RCC 7860 (cell line): ENCODE data around the gene MR1.

Experiments used
- DNase-seq: peaks from one replicate; pipeline ENCODE4 v3.0.0-alpha.2; 2015; ENCODE audit warnings: low spot score
- FAIRE-seq: peaks from 2 replicates; lab custom pipeline; 2012; peaks lifted over from hg19 to GRCh38; lab: Jason Lieb, UNC

MR1 gene

DNA sequence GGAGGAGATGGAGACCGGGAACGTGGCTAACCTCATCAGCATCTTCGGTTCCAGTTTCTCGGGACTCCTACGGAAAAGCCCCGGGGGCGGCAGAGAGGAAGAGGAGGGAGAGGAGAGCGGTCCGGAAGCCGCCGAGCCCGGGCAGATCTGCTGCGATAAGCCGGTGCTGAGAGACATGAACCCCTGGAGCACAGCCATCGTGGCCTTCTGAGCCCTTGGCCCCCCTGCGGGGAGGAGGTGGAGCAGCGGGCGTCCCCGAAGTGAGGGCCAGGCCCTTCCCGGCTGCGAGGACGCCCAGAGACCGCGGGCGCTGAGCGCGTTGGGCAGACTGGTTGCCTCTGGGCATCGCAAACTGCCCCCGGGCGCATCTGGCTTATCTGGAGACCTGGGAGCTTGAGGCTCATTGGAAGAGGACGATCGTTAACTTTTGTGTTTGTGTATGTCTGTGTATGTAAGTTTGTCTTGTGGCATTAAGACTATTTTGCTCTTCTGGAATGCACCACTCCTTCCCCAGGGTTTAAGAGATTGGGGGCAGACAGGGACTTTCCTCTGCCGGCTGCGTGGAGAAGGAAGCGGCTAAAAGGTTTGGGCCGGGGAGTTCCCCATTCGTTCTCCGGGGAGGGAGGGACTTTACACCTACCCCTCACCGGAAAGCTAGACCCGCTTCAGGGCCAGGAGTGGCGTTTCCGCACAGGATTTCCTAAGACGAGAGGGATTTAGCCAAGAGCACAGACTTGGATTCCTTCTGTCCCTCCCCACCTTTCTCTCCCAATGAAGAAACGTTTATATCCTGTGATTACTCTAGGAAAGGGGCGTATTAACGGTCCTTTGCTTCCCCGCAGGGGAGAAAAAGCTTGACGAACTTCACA is 56.1 kb downstream of the MR1 start:
- DNase-seq = peak; percentile 44
- FAIRE-seq = no peak

DNA sequence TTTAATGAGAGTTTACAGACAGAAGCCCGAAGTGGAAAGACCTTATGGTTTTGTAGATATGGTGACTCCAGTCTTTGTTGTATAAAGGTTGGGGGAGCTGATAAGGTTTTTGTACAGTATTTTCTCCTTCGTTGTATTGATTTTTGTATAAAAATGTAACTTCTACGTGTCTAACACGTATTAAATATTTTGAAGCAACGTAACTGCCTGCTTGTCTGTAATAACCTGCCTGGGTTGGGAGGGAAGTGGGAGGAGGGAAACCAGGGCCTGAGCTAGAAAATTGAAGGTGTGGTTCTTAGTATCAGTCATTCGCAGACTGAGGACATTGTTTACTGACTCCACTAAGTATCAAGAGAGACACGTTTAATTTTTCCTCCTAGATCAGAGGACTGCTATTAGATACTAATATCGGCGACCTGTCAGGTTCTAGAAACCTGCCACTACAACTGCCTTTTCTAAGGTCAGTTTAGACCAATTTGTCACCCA is 56.9 kb downstream of the MR1 start:
- DNase-seq (no peak), FAIRE-seq (no peak)

DNA sequence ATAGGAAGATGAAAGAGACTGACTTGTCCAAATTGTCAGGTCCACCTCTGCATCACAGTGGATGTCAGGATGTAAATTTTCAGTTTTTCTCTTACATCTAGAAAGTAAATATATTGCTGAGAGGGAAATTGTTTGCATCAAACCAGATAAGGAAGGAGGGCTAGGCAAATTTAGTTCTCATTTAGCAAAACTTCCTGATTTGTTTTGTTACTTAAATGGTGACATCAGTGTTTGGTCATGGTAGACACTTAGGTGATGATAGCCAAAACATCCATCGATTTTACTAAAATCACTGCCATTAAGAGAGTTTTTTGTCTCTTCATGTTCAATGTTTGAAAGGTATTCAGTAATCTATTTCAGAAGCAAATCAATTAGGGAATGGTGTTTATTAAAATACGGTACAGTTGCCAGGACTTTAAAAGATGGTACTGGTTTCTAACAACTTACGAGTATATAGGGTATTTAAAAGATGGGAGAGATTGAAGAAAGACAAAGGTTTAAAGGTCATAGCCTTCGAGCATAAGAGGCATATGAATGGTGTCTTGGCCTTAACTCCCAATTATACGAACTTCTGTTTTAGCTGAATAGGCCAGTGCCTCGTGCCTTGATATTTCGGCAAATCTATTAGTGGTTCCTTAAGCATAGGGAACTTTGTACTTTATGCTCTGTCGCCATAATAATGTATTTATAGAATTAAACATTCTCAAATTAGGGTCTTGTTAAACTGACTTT is 57.7 kb downstream of the MR1 start:
- DNase-seq (no peak), FAIRE-seq (no peak)

DNA sequence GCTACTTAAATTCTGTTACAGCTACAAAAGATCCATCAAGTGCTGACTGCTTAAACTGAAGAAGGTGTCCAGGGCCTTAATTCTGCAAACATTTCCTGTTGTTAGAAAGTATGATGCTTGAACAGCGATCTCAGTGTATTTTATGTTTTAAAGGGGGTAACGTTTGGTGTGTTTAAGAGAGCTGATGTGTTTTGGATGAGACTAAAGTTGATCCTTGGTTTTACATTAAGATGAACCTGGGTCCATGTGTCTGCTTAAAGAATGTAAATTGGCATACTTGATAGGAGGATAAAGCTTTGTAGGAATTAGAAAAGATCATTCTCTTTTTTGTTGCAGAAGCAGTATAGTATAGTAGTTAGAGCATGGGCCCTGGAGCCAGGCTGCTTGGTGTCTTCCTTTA is 58.3 kb downstream of the MR1 start:
- DNase-seq (no peak), FAIRE-seq (no peak)

DNA sequence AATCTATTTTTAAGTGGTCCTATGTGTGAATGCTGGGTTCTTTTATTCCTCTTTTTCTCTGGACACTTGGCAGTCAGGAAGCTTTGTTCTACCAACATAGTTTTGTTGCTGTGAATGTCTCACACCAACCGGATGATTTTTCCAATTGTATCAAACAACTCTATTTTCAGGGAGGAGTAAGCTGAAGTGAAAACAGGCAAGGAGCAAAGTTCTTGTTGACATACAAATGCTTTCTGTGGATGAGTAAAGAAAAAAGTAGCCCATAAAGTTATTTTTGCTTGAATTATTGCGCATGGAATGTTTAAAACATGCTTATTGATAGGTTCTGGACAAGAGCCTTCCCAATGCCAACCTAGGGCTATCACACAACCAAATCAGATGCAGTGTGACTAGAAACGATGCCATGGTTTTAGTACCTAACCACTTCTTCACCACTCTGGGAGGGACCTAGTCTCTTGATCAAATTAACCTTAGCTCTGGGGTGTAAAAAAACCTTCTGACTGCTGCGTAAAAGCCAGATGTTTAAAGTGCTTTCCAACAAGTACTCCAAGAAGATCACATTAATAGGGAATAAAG is 59.2 kb downstream of the MR1 start:
- FAIRE-seq (no peak), DNase-seq (no peak)

DNA sequence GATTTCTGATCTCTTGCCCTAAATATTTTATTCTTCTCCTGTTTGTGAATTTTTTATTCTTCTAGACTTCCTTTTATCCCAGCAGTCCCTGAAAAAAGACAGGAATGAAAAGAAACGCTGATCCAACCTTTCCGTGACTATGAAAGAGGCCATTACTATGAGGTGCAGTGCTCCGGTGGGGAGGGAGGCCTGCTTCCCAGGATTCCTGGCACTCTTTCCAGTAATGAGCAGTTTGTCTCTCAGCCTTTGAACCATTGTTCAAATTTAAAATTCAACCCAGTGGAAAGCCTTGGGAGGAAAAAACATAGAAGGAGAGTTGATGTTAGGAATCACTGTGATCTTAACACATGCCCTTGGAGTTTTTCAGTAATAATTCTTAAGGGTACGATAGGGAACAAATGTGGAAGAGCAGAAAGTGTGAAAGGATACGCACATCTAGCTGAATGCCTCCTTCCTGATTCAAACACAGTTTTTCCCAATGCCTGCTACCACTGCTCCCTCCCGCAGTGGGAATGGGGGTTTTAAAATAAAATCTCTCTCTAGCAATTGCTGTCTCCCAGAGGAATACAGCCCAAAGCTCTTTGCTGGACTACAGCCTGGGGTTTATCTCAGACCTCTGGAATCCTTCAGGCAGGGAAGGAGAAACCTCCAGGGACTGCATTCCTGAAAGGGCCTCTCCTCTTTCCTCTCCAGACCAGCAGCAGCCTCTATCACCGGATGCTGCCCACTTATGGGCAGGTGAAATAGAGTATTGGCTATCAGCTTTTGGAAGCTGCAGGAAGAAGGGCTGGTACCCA is 60.8 kb downstream of the MR1 start:
- FAIRE-seq (no peak), DNase-seq (no peak)

DNA sequence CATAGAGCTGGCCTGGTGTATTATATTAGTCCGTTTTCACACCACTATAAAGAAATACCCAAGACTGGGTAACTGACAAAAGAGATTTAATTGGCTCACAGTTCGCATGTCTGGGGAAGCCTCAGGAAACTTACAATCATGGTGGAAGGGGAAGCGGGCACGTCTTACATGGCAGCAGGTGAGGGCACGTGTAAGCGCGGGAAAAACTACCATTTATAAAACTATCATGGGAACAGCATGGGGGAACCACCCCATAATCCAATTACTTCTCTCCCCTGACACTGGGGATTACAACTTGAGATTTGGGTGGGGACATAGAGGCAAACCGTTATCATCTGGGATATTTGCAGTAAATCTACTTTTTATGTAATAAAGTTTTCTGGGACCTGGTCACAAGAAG is 61.5 kb downstream of the MR1 start:
- no peak for DNase-seq
- FAIRE-seq = no peak

DNA sequence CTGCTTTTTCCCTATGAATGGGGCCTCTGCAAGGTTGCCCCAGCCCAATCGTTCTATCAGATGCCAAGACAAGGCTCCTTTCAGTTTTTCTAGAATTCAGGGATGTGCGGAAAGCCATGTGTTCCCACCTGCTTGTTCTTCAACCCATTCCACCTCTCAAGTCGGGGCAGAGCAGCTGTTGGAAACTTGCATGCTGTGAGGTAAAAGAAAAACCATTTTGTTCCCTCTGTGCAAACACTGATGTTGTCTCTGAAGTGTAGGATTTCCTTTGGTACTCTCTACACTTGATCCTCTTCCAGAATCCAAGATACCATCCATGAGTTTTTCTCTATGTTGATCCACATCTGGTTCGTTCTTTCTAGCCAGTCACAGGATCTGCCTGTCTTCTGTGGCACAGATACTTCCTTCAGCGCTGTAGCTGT is 62.0 kb downstream of the MR1 start:
- no peak for FAIRE-seq
- no peak for DNase-seq

DNA sequence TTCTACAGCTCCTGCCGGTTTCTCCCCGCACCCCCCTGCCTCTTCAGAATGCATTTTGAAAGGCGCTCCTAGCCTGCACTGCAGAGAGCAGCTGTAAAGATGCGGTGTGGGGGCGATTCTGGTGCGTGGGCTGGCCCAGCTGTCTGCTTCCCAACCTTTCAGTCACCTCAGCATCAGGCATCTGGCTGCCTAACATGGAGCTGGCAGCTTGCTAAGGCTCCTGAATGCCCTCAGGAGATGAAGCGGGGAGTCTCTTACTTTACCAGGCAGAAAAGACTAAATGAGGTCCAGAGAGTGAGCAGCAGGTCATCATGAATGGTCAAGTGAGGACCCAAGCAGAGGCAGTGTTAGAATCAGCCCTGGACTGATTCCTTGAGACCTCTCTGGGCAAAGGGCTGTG is 63.5 kb downstream of the MR1 start:
- FAIRE-seq = no peak
- no peak for DNase-seq

DNA sequence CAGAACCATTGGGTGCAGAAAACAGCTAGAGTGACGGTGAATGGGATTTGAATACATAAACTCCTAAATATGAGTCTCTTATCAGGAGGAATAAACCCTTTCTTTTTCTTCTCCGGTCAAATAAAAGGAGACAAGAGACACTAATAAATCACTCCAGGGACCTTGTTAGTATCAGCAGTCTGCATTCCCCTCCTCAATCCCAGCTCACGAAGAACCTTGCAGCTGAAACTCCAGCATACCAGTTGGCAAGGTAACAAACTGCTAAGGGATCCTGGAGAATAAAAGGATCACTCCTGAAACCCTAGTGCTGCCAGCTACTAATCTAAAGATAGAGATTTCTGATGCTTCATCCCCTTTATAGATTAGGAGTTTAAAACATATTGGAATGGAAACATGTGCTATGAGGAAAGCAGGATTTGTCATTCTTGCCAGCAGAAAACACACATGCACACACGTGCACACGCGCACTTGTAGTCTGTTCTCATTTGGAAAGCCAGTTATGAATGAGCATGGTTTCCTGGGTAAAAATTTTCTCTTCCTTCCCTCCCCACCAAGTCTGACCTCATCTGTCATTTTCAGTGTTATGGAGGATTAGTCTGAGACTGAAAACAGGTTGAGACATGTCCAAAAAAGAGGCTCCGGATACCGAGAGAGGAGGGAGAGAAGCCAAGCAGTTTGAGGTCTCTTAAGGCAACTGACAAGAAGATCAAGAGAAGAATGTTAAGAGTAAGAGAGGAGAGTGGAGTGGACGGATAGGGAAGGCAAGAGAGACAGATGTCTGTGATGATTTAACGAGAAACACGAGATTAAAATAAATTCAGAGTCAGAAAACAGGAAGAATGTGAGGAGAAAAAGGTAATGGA is 65.6 kb downstream of the MR1 start:
- DNase-seq (no peak), FAIRE-seq (no peak)

DNA sequence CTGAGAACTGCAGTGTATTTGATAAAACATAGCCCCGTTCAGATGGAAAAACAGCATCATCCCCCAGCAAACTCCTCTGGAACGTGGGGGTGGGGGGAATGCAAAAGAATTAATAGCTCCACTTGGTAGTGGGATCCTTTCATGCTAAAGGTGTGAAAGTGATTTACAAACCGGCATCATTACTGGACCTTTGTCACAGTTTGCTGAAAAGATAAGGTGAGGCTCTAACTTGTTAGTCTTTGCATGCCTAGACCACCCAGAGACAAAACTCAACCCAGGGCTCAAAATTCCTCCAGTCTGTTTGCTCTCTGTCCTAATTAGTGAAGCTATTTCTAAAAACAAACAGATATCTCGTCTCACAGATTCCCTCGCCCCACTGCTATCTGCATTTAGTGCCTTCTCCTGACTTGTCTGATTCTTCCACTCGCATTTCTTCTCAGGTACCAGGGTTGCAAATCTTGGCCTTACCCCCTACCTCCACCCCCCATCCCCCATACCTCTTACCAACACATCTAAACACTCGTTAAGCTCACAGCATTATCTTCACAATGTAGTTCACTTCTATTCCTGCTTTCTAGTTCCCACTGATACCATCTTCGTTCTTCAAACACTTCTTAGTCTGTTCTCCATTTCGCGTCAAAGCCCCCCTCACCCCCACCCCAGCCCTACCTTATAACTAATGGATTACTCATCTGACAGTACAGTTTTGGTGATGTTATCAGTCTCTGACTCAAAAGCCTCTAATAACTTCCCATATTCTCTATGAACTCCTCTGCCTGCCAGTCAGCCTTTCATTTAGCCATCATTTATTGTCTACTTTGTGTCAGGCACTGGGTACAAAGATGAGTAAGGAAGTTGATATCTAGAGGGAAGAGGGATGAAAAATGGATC is 66.5 kb downstream of the MR1 start:
- no peak for FAIRE-seq
- peak; percentile 16 for DNase-seq

DNA sequence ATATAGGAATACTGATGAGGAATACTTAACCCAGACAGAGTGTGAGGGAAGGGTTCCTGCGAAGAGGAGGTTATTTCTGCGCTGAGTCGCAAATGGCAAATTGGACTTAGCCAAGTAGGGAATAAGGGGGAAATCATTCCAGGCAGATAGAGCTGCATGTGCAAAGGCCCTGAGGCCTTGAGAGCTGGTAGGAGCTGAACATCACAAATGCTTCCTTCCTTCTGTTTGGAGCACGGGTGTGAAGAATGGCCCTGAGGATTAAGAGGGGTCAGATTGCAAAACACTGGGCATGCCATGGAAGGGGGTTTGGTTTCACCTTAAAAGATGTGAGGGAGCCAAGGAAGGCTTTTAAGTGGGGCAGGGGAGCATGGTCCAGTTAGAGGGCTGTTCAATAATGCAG is 67.2 kb downstream of the MR1 start:
- DNase-seq (no peak), FAIRE-seq (no peak)

DNA sequence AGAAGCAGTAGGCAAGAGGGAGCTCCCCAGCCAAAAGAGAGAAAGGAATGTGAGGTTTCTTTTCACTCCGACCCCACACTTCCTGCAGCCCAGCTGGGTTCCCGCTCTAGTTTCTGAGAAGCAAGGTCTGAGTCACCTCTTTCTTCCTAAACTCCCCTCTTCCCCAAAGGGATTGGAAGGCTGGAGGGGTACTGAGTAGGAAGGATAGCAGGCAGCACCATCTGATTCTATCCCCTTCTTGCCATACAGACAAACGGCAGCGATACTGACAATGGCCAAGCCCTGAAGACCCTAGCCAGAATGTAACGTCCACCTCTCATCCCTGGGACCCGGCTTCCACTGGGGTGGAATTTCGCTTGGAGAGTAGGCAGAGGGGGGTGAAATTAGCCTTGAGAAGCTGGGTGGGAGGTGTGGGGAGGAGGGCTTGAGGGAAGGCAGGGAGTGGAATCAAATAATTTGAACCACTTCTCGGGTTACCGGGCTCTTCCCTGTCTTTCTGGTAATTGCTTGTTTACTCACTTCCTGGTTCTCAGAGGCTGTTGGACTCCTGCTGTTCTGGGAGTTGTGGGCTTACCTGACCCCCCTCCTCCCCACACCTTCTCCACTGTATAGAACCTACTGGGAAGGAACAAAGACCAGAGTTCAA is 67.9 kb downstream of the MR1 start:
- FAIRE-seq = no peak
- DNase-seq = no peak

DNA sequence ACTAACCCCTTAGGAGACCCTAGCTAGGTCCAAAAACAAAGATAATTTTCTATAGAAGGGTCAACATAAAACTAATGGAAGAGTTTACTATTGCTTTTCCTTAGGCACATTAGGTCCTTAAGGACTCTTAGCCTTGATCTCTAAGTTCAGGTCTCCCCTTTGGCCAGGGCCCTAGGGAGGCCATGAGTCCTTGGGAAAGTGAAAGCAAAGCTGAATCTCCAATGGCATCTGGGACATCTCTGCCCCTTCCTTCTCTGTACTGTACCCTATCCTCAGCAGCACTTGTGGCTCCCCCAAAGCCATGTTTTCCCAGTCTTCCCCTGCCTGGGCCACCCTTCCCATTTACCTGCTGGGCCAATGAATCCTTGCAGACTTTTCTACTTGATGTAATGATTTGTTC is 69.1 kb downstream of the MR1 start:
- no peak for DNase-seq
- FAIRE-seq = no peak

DNA sequence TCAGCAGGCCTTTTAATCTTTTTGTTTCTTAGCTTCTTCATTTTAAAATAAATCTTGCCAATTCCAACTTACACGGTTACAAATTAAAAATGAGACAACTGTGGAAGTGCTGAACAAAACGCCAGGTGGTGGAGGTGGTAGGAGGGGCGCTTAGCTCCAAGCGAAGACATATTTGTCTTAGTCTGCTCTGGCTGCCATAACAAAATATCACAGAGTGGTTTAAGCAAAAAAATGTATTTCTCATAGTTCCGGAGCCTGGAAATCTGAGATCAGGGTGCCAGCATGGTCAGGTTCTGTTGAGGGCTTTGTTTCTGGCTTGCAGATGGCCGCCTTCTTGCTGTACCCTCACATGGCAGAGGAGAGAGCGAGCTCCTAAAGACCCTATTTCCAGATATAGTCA is 69.6 kb downstream of the MR1 start:
- FAIRE-seq = no peak
- DNase-seq = no peak

DNA sequence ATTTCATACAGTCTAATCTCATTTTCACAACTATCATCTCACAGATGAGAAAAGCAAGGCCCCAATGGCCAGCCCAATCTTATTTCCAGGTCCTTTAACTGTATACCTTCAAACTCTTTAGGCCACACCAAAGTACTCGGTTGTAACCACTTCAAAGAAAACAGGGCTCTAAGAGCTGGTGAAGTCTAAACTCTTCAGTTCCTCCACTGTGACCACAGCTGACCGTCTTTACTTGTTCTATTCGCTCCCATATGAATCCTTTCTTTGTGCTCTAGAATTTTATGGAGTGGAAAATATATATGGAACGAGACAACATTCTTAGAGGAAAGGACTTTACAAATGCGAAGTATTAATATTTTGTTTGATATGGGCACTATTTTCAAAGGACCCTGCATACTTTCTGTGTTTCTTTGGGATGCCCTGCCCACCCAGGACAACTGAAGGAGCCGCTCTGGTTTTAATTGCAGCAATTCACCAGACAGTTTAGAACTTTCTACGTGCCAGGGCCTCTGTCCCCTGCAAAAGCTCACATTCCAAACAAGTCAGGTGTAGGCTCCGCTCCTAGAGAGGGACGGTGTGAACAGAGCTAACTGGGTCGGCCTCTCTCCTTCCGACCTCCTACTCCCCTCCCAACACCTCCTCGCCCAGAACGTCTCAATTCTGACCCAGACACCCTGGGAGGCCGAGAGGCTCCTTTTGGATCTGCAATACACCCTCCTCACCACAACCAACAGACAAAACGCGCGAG is 70.4 kb downstream of the MR1 start:
- no peak for FAIRE-seq
- no peak for DNase-seq

DNA sequence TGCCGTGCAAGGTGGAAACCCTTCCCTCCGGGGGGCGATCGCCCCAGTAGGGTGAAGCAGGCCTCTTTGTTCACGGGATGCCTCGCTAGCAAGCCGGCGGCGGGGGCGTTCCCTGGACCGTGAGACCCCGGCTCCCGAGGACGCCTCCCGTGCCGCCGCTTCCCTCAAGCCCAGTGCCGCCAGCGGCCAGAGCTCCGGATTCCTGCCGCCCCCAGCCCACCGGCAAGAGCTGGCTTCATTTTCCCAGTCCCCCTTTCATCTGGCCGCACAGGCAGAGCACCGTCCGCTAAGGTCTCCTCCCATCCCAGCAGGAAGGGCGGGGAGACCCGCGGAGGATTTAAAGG is 71.0 kb downstream of the MR1 start:
- DNase-seq (no peak), FAIRE-seq (no peak)
